ENCODE measurements around the gene CCR4.

DNA sequence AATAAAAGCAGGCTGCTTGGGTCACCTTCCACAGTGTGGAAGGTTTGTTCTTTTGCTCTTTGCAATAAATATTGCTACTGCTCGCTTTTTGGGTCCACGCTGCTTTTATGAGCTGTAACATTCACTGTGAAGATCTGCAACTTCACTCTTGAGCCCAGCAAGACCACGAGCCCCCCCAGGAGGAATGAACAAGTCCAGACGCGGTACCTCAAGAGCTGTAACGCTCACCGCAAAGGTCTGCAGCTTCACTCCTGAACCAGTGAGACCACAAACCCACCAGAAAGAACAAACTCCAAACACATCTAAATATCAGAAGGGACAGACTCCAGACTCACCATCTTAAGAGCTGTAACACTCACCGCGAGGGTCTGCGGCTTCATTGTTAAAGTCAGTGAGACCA lies 47.5 kb upstream of the CCR4 start:
- TF ChIP-seq EZH2 (IDR thresholded peaks at IDR 0.05; ENCODE audit: insufficient read depth, poor library complexity, severe bottlenecking) (no peak), EZH2phosphoT487 (IDR thresholded peaks at IDR 0.05; ENCODE audit: insufficient read depth, low read depth) (no peak)

Data from GM23248 (cell line).